Hepatocyte (in vitro differentiated cells): Measurements from ENCODE around the gene APPBP2. TPM values are rescaled to one million over a fixed set of nuclear protein-coding genes. Genes with fewer than 3 reads are reported as not detected.
"Not testable (repeated sequence)": the region's sequence is repeated elsewhere in the genome, so short reads cannot be mapped to it uniquely, and the experiment has no call there.

Experiments
- DNase-seq: peaks from one replicate; pipeline ENCODE4 v3.0.0-alpha.2; 2016; ENCODE audit warnings: low spot score
- H2AFZ ChIP-seq: fragments of 200-600 bp; sonication (generic); 2 replicates; pipeline ENCODE4 v1.6.0; 2016; ENCODE audit warnings: antibody characterized with exemption, mild to moderate bottlenecking
- H3K27ac ChIP-seq: fragments of 200-600 bp; sonication (generic); 2 replicates; pipeline ENCODE4 v1.5.1; 2016; ENCODE audit warnings: mild to moderate bottlenecking
- H3K27me3 ChIP-seq: fragments of 200-600 bp; sonication (generic); 2 replicates; pipeline ENCODE4 v1.6.1; 2016
- H3K36me3 ChIP-seq: fragments of 200-600 bp; sonication (generic); replicated peaks from 2 replicates; pipeline ENCODE4 v1.5.1; 2016; ENCODE audit warnings: low read depth; ENCODE audit not compliant: insufficient read depth
- H3K4me1 ChIP-seq: fragments of 200-600 bp; sonication (generic); 2 replicates; pipeline ENCODE4 v1.5.1; 2016; ENCODE audit warnings: mild to moderate bottlenecking, moderate library complexity; ENCODE audit not compliant: insufficient read depth
- H3K4me2 ChIP-seq: fragments of 200-600 bp; sonication (generic); 2 replicates; pipeline ENCODE4 v1.6.0; 2016
- H3K4me3 ChIP-seq: fragments of 200-600 bp; sonication (generic); 2 replicates; pipeline ENCODE4 v1.5.1; 2016; ENCODE audit warnings: mild to moderate bottlenecking
- H3K79me2 ChIP-seq: fragments of 200-600 bp; sonication (generic); 2 replicates; pipeline ENCODE4 v1.6.0; 2017; ENCODE audit warnings: mild to moderate bottlenecking
- H3K9me2 ChIP-seq: fragments of 200-600 bp; sonication (generic); replicated peaks from 2 replicates; pipeline ENCODE4 v1.6.0; 2017; ENCODE audit warnings: mild to moderate bottlenecking; ENCODE audit not compliant: insufficient read depth
- H3K9me3 ChIP-seq: fragments of 200-600 bp; sonication (generic); 2 replicates; pipeline ENCODE4 v1.5.1; 2016; ENCODE audit warnings: low read depth, mild to moderate bottlenecking
- H4K20me1 ChIP-seq: fragments of 200-600 bp; sonication (generic); 2 replicates; pipeline ENCODE4 v1.6.0; 2016; ENCODE audit warnings: mild to moderate bottlenecking; ENCODE audit not compliant: insufficient read depth, poor library complexity, severe bottlenecking
- CTCF ChIP-seq: fragments of 200-600 bp; sonication (generic); IDR thresholded peaks from 2 replicates; pipeline ENCODE4 v1.5.1; 2016; ENCODE audit warnings: antibody characterized with exemption, mild to moderate bottlenecking; ENCODE audit not compliant: poor library complexity
- EZH2 ChIP-seq: fragments of 200-600 bp; sonication (generic); IDR thresholded peaks from 2 replicates; pipeline ENCODE4 v1.6.1; 2016; ENCODE audit warnings: antibody characterized with exemption, mild to moderate bottlenecking, borderline replicate concordance
- EZH2phosphoT487 ChIP-seq: fragments of 200-600 bp; sonication (generic); IDR thresholded peaks from one replicate; pipeline ENCODE4 v1.6.1; 2018; ENCODE audit warnings: antibody characterized with exemption, mild to moderate bottlenecking, low read depth, moderate library complexity; ENCODE audit not compliant: unreplicated experiment, severe bottlenecking
- WGBS: methylation state at CpG from one replicate; pipeline ENCODE4 v1.1.6; 2016; ENCODE audit warnings: low lambda C conversion rate; ENCODE audit errors: missing lambda C conversion rate; 5-methylcytosine and 5-hydroxymethylcytosine counted together
- polyA plus RNA-seq: library from polyadenylated mRNA; unstranded; fragments of >200 nt; fragmentation: Nextera tagmentation; extraction: Ambion mirVana; gene quantifications from 2 replicates; pipeline ENCODE4 v1.2.1, GENCODE V29; 2016
- total RNA-seq: library from RNA; depleted of rRNA; stranded (reverse); fragments of >200 nt; gene quantifications from 2 replicates; pipeline ENCODE4 v1.2.3, GENCODE V29; 2014

The APPBP2 gene
- total and polyA plus RNA-seq, 2 experiments from 2014 or later: 37.2 to 42.0 TPM

- Histone ChIP-seq H3K4me1 (no peaks in the 10 kb centered on the region), H3K9me2 (no peaks in the 10 kb centered on the region), H3K27ac (no peak within 1 kb of the TSS), H3K4me3 (peak within 1 kb of the TSS; percentile 43), H2AFZ (peak within 1 kb of the TSS; percentile 85), H4K20me1 (no peaks in the 10 kb centered on the region), H3K4me2 (peak within 1 kb of the TSS; percentile 94), H3K9me3 (no peaks in the 10 kb centered on the region), H3K36me3 (no peaks in the 10 kb centered on the region), H3K27me3 (no peaks in the 10 kb centered on the region), H3K79me2 (no peaks in the 10 kb centered on the region)
- WGBS: 73% methylated on average over 14 of the region's 18 CpGs
- TF ChIP-seq EZH2phosphoT487 (no peak), EZH2 (no peak), CTCF (no peak)
- no peak for DNase-seq
These were observed 103.8 kb downstream of the APPBP2 start, which contains the start of gene CHCT1 for GRCh38 chr17:60422162-60422665. Gene CHCT1 (plus strand): TSS chr17:60422489. CDS start chr17:60422593, 104 bp downstream.

DNA sequence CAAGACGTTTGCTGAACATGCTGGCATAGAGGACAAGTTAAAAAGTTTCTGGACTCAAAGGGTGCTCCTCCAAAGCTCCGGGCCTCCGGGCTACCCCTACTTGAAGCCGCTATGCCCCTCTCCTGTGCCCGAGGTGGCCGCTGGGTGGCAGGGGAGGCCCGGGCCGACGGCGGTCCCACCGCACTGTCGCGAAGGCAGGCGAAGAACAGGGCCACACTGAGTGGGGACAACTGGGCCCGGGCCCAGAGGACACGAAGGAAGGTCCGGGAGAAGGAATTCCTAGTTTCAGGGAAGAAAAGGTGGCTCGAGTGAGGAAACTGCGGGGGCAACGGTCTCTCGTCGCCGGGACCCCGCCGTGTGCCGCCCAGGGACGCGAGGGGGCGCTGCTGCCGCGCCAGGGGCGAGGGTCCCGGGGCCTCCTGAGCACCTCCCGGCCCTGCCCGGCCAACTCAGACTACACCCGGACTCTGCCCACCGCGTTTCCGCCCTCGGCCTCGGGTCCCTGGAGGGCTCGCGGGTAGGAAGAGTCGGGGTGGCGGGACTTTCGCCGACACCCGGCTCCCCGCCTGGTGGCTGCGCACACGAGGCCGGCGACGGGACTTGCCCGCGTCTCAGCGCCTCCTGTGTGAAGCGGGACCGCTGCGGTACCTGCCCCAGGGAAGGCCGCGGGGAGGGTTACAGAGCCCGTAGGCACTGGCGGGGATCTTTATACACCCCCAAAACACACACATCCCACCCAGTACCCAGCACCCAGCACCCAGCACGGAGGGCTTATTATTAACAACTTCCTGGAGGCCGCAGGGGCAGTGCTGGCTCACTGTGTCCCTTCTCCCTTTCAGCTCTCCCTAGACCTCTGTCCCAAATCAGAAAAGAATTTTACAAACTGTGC is 104.5 kb downstream of the APPBP2 start:
- Histone ChIP-seq H3K27me3 (no peaks in the 10 kb centered on the region), H3K27ac (no peak overlapping the region), H3K36me3 (no peaks in the 10 kb centered on the region), H3K9me2 (no peaks in the 10 kb centered on the region), H3K79me2 (no peaks in the 10 kb centered on the region), H4K20me1 (no peaks in the 10 kb centered on the region), H3K4me2 (peak overlapping the region; percentile 94), H3K9me3 (no peaks in the 10 kb centered on the region), H2AFZ (peak overlapping the region; percentile 85), H3K4me1 (no peaks in the 10 kb centered on the region), H3K4me3 (peak overlapping the region; percentile 43)
- peak; percentile 80 for DNase-seq
- TF ChIP-seq CTCF (peak; percentile 99), EZH2 (no peak)
- 7% methylated on average over 66 of the region's 66 CpGs for WGBS

DNA sequence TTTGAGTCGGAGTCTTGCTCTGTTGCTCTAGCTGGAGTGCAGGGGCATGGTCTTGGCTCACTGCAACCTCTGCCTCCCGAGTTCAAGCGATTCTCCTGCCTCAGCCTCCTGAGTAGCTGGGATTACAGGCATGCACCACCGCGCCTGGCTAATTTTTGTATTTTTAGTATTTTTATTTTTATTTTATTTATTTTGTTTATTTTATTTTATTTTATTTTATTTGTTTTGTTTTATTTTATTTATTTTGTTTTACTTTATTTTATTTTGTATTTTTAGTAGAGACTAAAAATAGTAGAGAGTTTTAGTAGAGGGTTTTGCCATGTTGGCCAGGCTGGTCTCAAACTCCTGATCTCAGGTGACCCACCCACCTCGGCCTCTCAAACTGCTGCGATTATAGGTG is 106.2 kb downstream of the APPBP2 start:
- not testable (repeated sequence) for H3K27ac ChIP-seq, H3K9me3 ChIP-seq, H3K36me3 ChIP-seq, H2AFZ ChIP-seq, H3K79me2 ChIP-seq, H3K4me2 ChIP-seq, H4K20me1 ChIP-seq, H3K27me3 ChIP-seq, DNase-seq, H3K9me2 ChIP-seq, H3K4me1 ChIP-seq, H3K4me3 ChIP-seq
- 96% methylated on average over 7 of the region's 7 CpGs for WGBS

- H3K4me1 ChIP-seq, H3K27ac ChIP-seq, H3K4me2 ChIP-seq, H3K79me2 ChIP-seq, H3K27me3 ChIP-seq, H4K20me1 ChIP-seq, H3K36me3 ChIP-seq, H3K9me3 ChIP-seq, H2AFZ ChIP-seq, H3K4me3 ChIP-seq, DNase-seq, H3K9me2 ChIP-seq: not testable (repeated sequence)
- WGBS: 95% methylated on average over 4 of the region's 4 CpGs
These were observed 107.0 kb downstream of the APPBP2 start for GRCh38 chr17:60419003-60419402.
